Mucosa of stomach (tissue), 1 donor: ENCODE data around the gene GALNT2.

ENCODE experiments used
- H3K27me3 ChIP-seq: one replicate; pipeline ENCODE4 v1.7.0; 2013; ENCODE audit warnings: mild to moderate bottlenecking, low read length; ENCODE audit not compliant: control insufficient read depth, insufficient read depth
- H3K36me3 ChIP-seq: one replicate; pipeline ENCODE4 v1.7.0; 2013; ENCODE audit warnings: low read length; ENCODE audit not compliant: control insufficient read depth, insufficient read depth
- H3K4me1 ChIP-seq: one replicate; pipeline ENCODE4 v1.7.0; 2013; ENCODE audit warnings: mild to moderate bottlenecking, low read length; ENCODE audit not compliant: control insufficient read depth, insufficient read depth
- H3K4me3 ChIP-seq: one replicate; pipeline ENCODE4 v1.7.0; 2013; ENCODE audit warnings: low read length
- H3K9ac ChIP-seq: one replicate; pipeline ENCODE4 v1.7.0; 2013; ENCODE audit warnings: mild to moderate bottlenecking, low read length, moderate library complexity
- H3K9me3 ChIP-seq: one replicate; pipeline ENCODE4 v1.7.0; 2013; ENCODE audit warnings: mild to moderate bottlenecking, low read length, moderate library complexity; ENCODE audit not compliant: control insufficient read depth
- donor health status: Pancreatic carcinoma.

The GALNT2 gene

GRCh38 chr1:230216896-230217295, 149.9 kb downstream of the GALNT2 start:
- Histone ChIP-seq H3K9ac (no peak overlapping the region), H3K9me3 (no peaks in the 10 kb centered on the region), H3K27me3 (no peaks in the 10 kb centered on the region), H3K4me1 (peaks cover 32% of the 10 kb centered on the region), H3K36me3 (no peaks in the 10 kb centered on the region), H3K4me3 (no peak overlapping the region)

- no peak overlapping the region for H3K9ac ChIP-seq
- H3K4me3 ChIP-seq, result no peak overlapping the region
- no peaks in the 10 kb centered on the region for H3K27me3 ChIP-seq
- H3K9me3 ChIP-seq, result no peaks in the 10 kb centered on the region
- H3K4me1 ChIP-seq, result peaks cover 21% of the 10 kb centered on the region
- no peaks in the 10 kb centered on the region for H3K36me3 ChIP-seq
These were observed 151.6 kb downstream of the GALNT2 start for GRCh38 chr1:230218667-230219066.

GRCh38 chr1:230219174-230220067, 152.4 kb downstream of the GALNT2 start:
- H3K27me3 ChIP-seq, result no peaks in the 10 kb centered on the region
- H3K9ac ChIP-seq, result no peak overlapping the region
- no peak overlapping the region for H3K4me3 ChIP-seq
- H3K36me3 ChIP-seq, result no peaks in the 10 kb centered on the region
- H3K9me3 ChIP-seq, result no peaks in the 10 kb centered on the region
- peaks cover 21% of the 10 kb centered on the region for H3K4me1 ChIP-seq

GRCh38 chr1:230220478-230220877, 153.4 kb downstream of the GALNT2 start:
- Histone ChIP-seq H3K27me3 (no peaks in the 10 kb centered on the region), H3K4me1 (peaks cover 11% of the 10 kb centered on the region), H3K36me3 (no peaks in the 10 kb centered on the region), H3K4me3 (no peak overlapping the region), H3K9me3 (no peaks in the 10 kb centered on the region), H3K9ac (no peak overlapping the region)

- H3K27me3 ChIP-seq, result no peaks in the 10 kb centered on the region
- H3K4me3 ChIP-seq, result no peak overlapping the region
- H3K36me3 ChIP-seq, result no peaks in the 10 kb centered on the region
- no peak overlapping the region for H3K9ac ChIP-seq
- H3K4me1 ChIP-seq, result peaks cover 7% of the 10 kb centered on the region
- H3K9me3 ChIP-seq, result no peaks in the 10 kb centered on the region
These were observed 153.9 kb downstream of the GALNT2 start for GRCh38 chr1:230220907-230221306.

- Histone ChIP-seq H3K9me3 (no peaks in the 10 kb centered on the region), H3K36me3 (no peaks in the 10 kb centered on the region), H3K4me1 (peaks cover 5% of the 10 kb centered on the region), H3K9ac (no peak overlapping the region), H3K27me3 (no peaks in the 10 kb centered on the region), H3K4me3 (no peak overlapping the region)
These were observed 155.6 kb downstream of the GALNT2 start for GRCh38 chr1:230222678-230223077.

GRCh38 chr1:230224101-230224960, 157.3 kb downstream of the GALNT2 start:
- Histone ChIP-seq H3K9me3 (no peaks in the 10 kb centered on the region), H3K9ac (no peak overlapping the region), H3K36me3 (no peaks in the 10 kb centered on the region), H3K27me3 (no peaks in the 10 kb centered on the region), H3K4me3 (no peak overlapping the region), H3K4me1 (peaks cover 5% of the 10 kb centered on the region)

- Histone ChIP-seq H3K27me3 (no peaks in the 10 kb centered on the region), H3K9me3 (no peaks in the 10 kb centered on the region), H3K4me3 (no peak overlapping the region), H3K4me1 (peaks cover 13% of the 10 kb centered on the region), H3K36me3 (no peaks in the 10 kb centered on the region), H3K9ac (no peak overlapping the region)
These were observed 159.2 kb downstream of the GALNT2 start for GRCh38 chr1:230226007-230226800.

- Histone ChIP-seq H3K27me3 (no peaks in the 10 kb centered on the region), H3K9ac (no peak overlapping the region), H3K36me3 (no peaks in the 10 kb centered on the region), H3K4me1 (peaks cover 19% of the 10 kb centered on the region), H3K9me3 (no peaks in the 10 kb centered on the region), H3K4me3 (no peak overlapping the region)
These were observed 159.8 kb downstream of the GALNT2 start for GRCh38 chr1:230226814-230227213.

GRCh38 chr1:230228236-230228897, 161.3 kb downstream of the GALNT2 start:
- Histone ChIP-seq H3K4me3 (no peak overlapping the region), H3K4me1 (peaks cover 27% of the 10 kb centered on the region), H3K36me3 (no peaks in the 10 kb centered on the region), H3K9me3 (no peaks in the 10 kb centered on the region), H3K27me3 (no peaks in the 10 kb centered on the region), H3K9ac (no peak overlapping the region)

GRCh38 chr1:230230273-230230672, 163.2 kb downstream of the GALNT2 start:
- H3K9ac ChIP-seq, result no peak overlapping the region
- H3K36me3 ChIP-seq, result no peaks in the 10 kb centered on the region
- no peaks in the 10 kb centered on the region for H3K27me3 ChIP-seq
- H3K4me1 ChIP-seq, result peaks cover 27% of the 10 kb centered on the region
- H3K4me3 ChIP-seq, result no peak overlapping the region
- H3K9me3 ChIP-seq, result no peaks in the 10 kb centered on the region
